Uterus (tissue), 4 donors: ENCODE results near the gene FLVCR2. TPM values are rescaled to one million over a fixed set of nuclear protein-coding genes. Genes with fewer than 3 reads are reported as not detected.

Experiments used
- DNase-seq, 2 donors: peaks; one replicate each; pipeline ENCODE4 v3.0.0-alpha.2; 2019 to 2020
- H3K27ac ChIP-seq, 2 donors: fragments of 200-600 bp; sonication (generic); 1 replicate in 1 of 2; 2 replicates in 1 of 2; pipeline ENCODE4 v1.5.1; 2016 to 2018
- H3K27me3 ChIP-seq, 2 donors: fragments of 200-600 bp; sonication (generic); one replicate each; pipeline ENCODE4 v1.5.1; 2018 to 2019; ENCODE audit warnings: control low read depth in 1 of 2
- H3K36me3 ChIP-seq, 2 donors: fragments of 200-600 bp; sonication (generic); one replicate each; pipeline ENCODE4 v1.5.1; 2019; ENCODE audit warnings: control low read depth in 1 of 2
- H3K4me1 ChIP-seq, 2 donors: fragments of 200-600 bp; sonication (generic); one replicate each; pipeline ENCODE4 v1.5.1; 2018 to 2019; ENCODE audit warnings: control low read depth in 1 of 2
- H3K4me3 ChIP-seq, 2 donors: fragments of 200-600 bp; sonication (generic); 1 replicate in 1 of 2; 2 replicates in 1 of 2; pipeline ENCODE4 v1.5.1; 2018 to 2019; ENCODE audit warnings: mild to moderate bottlenecking in 1 of 2
- H3K9me3 ChIP-seq, 2 donors: fragments of 200-600 bp; sonication (generic); one replicate each; pipeline ENCODE4 v1.5.1; 2019; ENCODE audit warnings: control low read depth in 1 of 2
- CTCF ChIP-seq, 4 experiments: fragments of 200-600 bp in 2 of 4; fragments of 450-650 bp in 2 of 4; sonication (generic) in 2 of 4; IDR thresholded peaks; one replicate each; pipeline ENCODE4 v1.5.1; 2016 to 2019; ENCODE audit warnings: antibody characterized with exemption in 4 of 4, mild to moderate bottlenecking in 2 of 4, moderate library complexity in 1 of 4
- POLR2A ChIP-seq, 2 donors: fragments of 450-650 bp; IDR thresholded peaks; one replicate each; pipeline ENCODE4 v1.6.1; 2016; ENCODE audit warnings: antibody characterized with exemption in 2 of 2, mild to moderate bottlenecking in 1 of 2, moderate library complexity in 1 of 2
- intact Hi-C: fragments of 100-400 bp; cut with DNase I; formaldehyde crosslinking; loops from one replicate; pipeline ENCODE4 v1.15.1; 2023; ENCODE audit warnings: low total_unique reads
- total RNA-seq, 4 donors: library from RNA; depleted of rRNA in 3 of 4; stranded (reverse); fragments of >200 nt in 3 of 4; gene quantifications; one replicate each; pipeline versions ENCODE4 v1.1.0 to v1.2.4, GENCODE V29; 2014 to 2023
- donor health status: DM: yes; HTN: yes; CAD: no.

Gene FLVCR2
- total RNA-seq, 4 donors from 2014 or later = 2.3 to 15.0 (median 3.3) TPM

DNA sequence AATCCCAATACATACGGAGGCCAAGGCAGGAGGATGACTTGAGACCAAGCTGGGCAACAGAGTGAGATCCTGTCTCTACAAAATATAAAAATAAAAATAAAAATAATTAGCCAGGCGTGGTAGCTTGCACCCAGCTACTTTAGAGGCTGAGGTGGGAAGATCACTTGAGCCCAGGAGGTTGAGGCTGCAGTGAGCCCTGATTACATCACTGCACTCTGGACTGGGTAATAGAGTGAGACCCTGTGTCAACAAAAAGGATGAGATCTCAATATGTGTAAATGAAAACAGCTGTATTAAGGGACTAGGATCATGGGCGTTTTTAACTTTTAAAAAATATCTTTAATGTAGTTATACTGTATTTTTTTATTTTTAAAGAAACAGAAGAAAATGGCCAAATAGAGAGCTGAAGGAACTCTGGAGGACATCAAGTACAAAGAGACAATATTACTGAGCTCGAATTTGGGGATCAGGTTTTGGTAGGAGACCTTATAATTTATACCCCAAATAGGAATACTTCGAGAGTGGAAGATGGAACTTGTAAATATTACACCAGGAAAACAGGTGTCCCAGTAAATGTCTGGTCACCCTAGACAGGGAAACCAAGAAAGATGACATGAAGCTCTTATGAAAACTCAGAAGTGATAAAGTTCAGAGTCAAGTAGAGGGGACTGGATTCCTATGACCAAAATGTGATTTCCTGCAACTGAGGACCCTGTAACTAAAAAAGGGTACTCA is 43.1 kb upstream of the FLVCR2 start:
- TF ChIP-seq CTCF (IDR thresholded peaks at IDR 0.05) (no peak), POLR2A (IDR thresholded peaks at IDR 0.05) (no peak)
- no peak overlapping the region for H3K4me3 ChIP-seq
- no peaks in the 10 kb centered on the region for H3K9me3 ChIP-seq
- H3K27ac ChIP-seq = peak overlapping the region; percentile 54 to 80
- peaks cover 0 to 4% of the 10 kb centered on the region in 2 donors for H3K4me1 ChIP-seq
- H3K36me3 ChIP-seq = no peaks in the 10 kb centered on the region
- no peaks in the 10 kb centered on the region for H3K27me3 ChIP-seq
- DNase-seq = no peak
- intact Hi-C loops = no loop called here

GRCh38 chr14:75537071-75537470 is 41.3 kb upstream of the FLVCR2 start:
- TF ChIP-seq POLR2A (IDR thresholded peaks at IDR 0.05) (no peak), CTCF (IDR thresholded peaks at IDR 0.05) (no peak)
- DNase-seq = no peak
- Histone ChIP-seq H3K27me3 (no peaks in the 10 kb centered on the region), H3K9me3 (no peaks in the 10 kb centered on the region), H3K36me3 (no peaks in the 10 kb centered on the region), H3K27ac (peak overlapping the region; percentile 79 to 80), H3K4me1 (peaks cover 0 to 4% of the 10 kb centered on the region in 2 donors), H3K4me3 (no peak overlapping the region)
- intact Hi-C loops = no loop called here

DNA sequence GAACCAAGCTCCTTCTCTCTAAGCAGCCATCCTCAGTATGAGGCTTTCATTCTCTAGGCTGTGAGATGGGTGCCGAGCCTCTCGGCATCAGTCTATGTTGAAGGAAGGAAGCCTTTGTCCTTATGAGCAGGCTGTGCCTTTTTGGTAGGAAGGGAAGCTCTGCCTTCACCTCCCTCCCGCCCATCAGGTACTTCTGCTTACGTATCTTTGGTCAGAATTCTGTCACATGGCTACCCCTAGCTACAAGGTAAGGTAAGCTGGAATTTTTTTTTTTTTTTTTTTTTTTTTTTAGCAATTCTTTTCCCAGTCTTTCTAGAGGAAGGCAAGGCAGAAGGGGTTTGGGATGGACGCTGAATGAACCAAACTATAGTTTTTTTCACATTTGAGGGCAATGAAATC is 39.3 kb upstream of the FLVCR2 start:
- Histone ChIP-seq H3K27me3 (no peaks in the 10 kb centered on the region), H3K4me1 (peaks cover 0 to 4% of the 10 kb centered on the region in 2 donors), H3K27ac (no peak overlapping the region), H3K4me3 (no peak overlapping the region), H3K9me3 (no peaks in the 10 kb centered on the region), H3K36me3 (no peaks in the 10 kb centered on the region)
- no peak for DNase-seq
- TF ChIP-seq CTCF (IDR thresholded peaks at IDR 0.05) (no peak), POLR2A (IDR thresholded peaks at IDR 0.05) (no peak)
- intact Hi-C loops = no loop called here

DNA sequence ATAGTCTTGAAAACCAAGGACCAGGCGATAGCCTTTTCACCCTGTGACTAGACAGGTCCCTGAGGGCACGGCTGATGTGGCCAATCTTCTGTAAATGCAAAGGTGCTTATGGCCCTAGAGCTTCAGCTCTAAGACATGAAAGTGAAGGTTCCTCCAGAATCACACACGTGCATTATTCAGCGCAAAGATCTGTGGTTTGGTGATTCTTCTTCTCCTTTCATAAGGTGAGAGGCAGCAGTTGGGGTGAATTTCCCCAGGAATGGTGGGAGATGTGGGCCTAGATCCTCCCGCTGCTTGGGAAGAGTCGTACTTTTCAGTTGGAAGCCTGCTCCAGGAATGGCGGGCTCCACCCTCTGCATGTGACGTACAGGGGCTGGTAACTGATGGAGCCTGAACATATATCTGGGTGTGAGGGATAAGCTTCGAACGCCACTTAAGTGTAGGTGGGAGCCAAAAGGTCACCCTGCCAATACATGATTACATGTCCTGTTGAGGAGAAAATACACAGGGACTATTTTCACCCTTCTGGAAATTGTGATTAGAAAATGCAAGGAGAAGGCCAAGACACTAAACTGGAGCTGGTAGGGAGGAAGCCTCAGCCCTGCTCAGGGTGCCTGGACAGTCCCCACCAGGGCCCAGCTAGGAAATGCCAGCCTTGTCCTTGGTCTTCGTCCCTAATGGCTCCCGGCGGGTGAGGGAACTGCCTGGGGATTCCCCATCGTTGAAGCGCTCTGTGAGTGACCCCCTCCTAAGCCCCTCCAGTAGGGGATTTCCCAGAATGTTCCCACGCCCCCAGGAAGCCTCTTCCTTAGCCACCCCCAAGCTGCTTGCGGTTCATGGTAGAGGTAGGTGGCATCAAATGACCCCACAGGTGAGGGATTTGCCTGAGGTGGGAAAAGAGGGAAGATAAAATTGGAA is 38.6 kb upstream of the FLVCR2 start:
- no peaks in the 10 kb centered on the region for H3K9me3 ChIP-seq
- no peak overlapping the region for H3K4me3 ChIP-seq
- DNase-seq = no peak
- no peak overlapping the region for H3K27ac ChIP-seq
- H3K36me3 ChIP-seq = no peaks in the 10 kb centered on the region
- no peaks in the 10 kb centered on the region for H3K27me3 ChIP-seq
- intact Hi-C loops = no loop called here
- H3K4me1 ChIP-seq = peaks cover 0 to 4% of the 10 kb centered on the region in 2 donors
- TF ChIP-seq POLR2A (IDR thresholded peaks at IDR 0.05) (no peak), CTCF (IDR thresholded peaks at IDR 0.05) (no peak)

DNA sequence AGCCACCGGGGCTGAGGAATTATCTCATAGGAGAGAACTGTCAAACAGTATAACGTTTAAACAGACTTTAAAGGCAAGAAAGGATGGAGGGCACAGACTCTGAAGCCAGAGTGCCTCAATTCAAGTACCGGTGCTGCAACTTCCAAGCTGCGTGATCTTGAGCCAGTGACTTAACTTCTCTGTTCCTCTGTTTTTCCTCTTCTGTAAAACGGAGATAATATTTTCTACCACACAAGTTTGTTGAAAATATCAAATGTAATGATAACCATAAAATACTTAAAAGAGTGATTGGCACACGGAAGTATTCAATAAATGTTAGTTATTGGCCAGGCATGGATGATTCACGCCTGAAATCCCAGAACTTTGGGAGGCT is 38.0 kb upstream of the FLVCR2 start:
- H3K27me3 ChIP-seq = no peaks in the 10 kb centered on the region
- H3K4me3 ChIP-seq = no peak overlapping the region
- H3K9me3 ChIP-seq = no peaks in the 10 kb centered on the region
- no peaks in the 10 kb centered on the region for H3K36me3 ChIP-seq
- TF ChIP-seq CTCF (IDR thresholded peaks at IDR 0.05) (no peak), POLR2A (IDR thresholded peaks at IDR 0.05) (no peak)
- no peak overlapping the region for H3K27ac ChIP-seq
- peaks cover 0 to 4% of the 10 kb centered on the region in 2 donors for H3K4me1 ChIP-seq
- DNase-seq = no peak
- intact Hi-C loops = no loop called here
